ENCODE results near the gene ANKS3. TPM values are rescaled to one million over a fixed set of nuclear protein-coding genes. Genes with fewer than 3 reads are reported as not detected.
"Not testable (repeated sequence)": the region's sequence is repeated elsewhere in the genome, so short reads cannot be mapped to it uniquely, and the experiment has no call there.

Gene ANKS3
- total and polyA plus RNA-seq, 5 experiments from 2014 or later = 4.3 to 37.0 (median 9.0) TPM

GRCh38 chr16:4750896-4751295 lies 16.8 kb upstream of the ANKS3 start:
- ATAC-seq (no peak), DNase-seq (no peak)
- POLR2A ChIA-PET = interaction anchor here (1.6 kb wide), 1 partner anchor 14 kb away, joined by 6 read pairs; no protein-coding TSS in a partner anchor
- Mint-ChIP-seq H3K4me1 (peaks cover 6 to 22% (median 15%) of the 10 kb centered on the region in 4 donors), H3K4me3 (no peak overlapping the region), H3K27ac (peak overlapping the region in 1 of 10 donors; percentile 31), H3K27me3 (no peaks in the 10 kb centered on the region), H3K36me3 (peaks cover 0 to 43% (median 11%) of the 10 kb centered on the region in 3 donors), H3K9me3 (no peaks in the 10 kb centered on the region)

GRCh38 chr16:4749700-4750257 lies 15.7 kb upstream of the ANKS3 start:
- peaks cover 6 to 22% (median 15%) of the 10 kb centered on the region in 4 donors for H3K4me1 Mint-ChIP-seq
- POLR2A ChIA-PET = interaction anchor here (0.9 kb wide), 1 partner anchor 13 kb away, joined by 3 read pairs; no protein-coding TSS in a partner anchor
- no peak overlapping the region for H3K27ac Mint-ChIP-seq
- ATAC-seq (no peak), DNase-seq (no peak)
- H3K27me3 Mint-ChIP-seq = no peaks in the 10 kb centered on the region
- H3K9me3 Mint-ChIP-seq = no peaks in the 10 kb centered on the region
- H3K36me3 Mint-ChIP-seq = peaks cover 0 to 34% (median 2%) of the 10 kb centered on the region in 3 donors
- no peak overlapping the region for H3K4me3 Mint-ChIP-seq

- Mint-ChIP-seq H3K9me3 (no peaks in the 10 kb centered on the region), H3K4me1 (peaks cover 6 to 22% (median 15%) of the 10 kb centered on the region in 4 donors), H3K27ac (peak overlapping the region in 9 of 10 donors; percentile 60 to 94 (median 89)), H3K36me3 (peaks cover 0 to 28% (median 0%) of the 10 kb centered on the region in 3 donors), H3K27me3 (no peaks in the 10 kb centered on the region), H3K4me3 (peak overlapping the region in 7 of 10 donors; percentile 18 to 89 (median 67))
- no peak for DNase-seq
- POLR2A ChIA-PET = interaction anchor here (0.9 to 2.9 kb wide), 4 partner anchors 12 to 48 kb away, joined by 3 to 26 read pairs (median 5); partner anchors contain the start of genes ANKS3, DNAAF8 and ZNF500
- no peak for ATAC-seq
These were observed 14.8 kb upstream of the ANKS3 start for GRCh38 chr16:4748682-4749411.

- H3K36me3 Mint-ChIP-seq = peaks cover 0 to 22% (median 0%) of the 10 kb centered on the region in 3 donors
These were observed 14.0 kb upstream of the ANKS3 start for GRCh38 chr16:4747906-4748681.

GRCh38 chr16:4746991-4747574 lies 13.0 kb upstream of the ANKS3 start:
- Mint-ChIP-seq H3K4me3 (peak overlapping the region in 7 of 10 donors; percentile 22 to 89 (median 67)), H3K27me3 (no peaks in the 10 kb centered on the region), H3K9me3 (no peaks in the 10 kb centered on the region), H3K36me3 (peaks cover 0 to 17% (median 0%) of the 10 kb centered on the region in 3 donors), H3K4me1 (peaks cover 16 to 33% (median 24%) of the 10 kb centered on the region in 4 donors), H3K27ac (peak overlapping the region; percentile 24 to 94 (median 86))
- POLR2A ChIA-PET = interaction anchor here (0.7 to 2.9 kb wide), 6 partner anchors 13 to 97 kb away, joined by 3 to 26 read pairs (median 6); partner anchors contain the start of genes ANKS3, DNAAF8, ROGDI and ZNF500
- peak; percentile 33 to 45 for ATAC-seq
- peak in 2 of 10 donors; percentile 14 to 24 for DNase-seq

More at GRCh38 chr16:4747906-4748681, 14.0 kb upstream of the ANKS3 start:
- peaks cover 12 to 28% (median 21%) of the 10 kb centered on the region in 4 donors for H3K4me1 Mint-ChIP-seq
- H3K4me3 Mint-ChIP-seq = peak overlapping the region in 9 of 10 donors; percentile 39 to 89 (median 67)
- peak overlapping the region in 9 of 10 donors; percentile 60 to 94 (median 89) for H3K27ac Mint-ChIP-seq
- DNase-seq = peak in 2 of 10 donors; percentile 38 to 42
- peak; percentile 64 to 82 for ATAC-seq
- H3K9me3 Mint-ChIP-seq = no peaks in the 10 kb centered on the region
- POLR2A ChIA-PET = interaction anchor here (0.5 to 2.9 kb wide), 8 partner anchors 14 to 1284 kb away, joined by 3 to 26 read pairs (median 3); partner anchors contain the start of genes ANKS3, DNAAF8, ROGDI and ZNF500
- H3K27me3 Mint-ChIP-seq = no peaks in the 10 kb centered on the region

- Mint-ChIP-seq H3K4me1 (peaks cover 16 to 33% (median 24%) of the 10 kb centered on the region in 4 donors), H3K4me3 (peak overlapping the region in 2 of 10 donors; percentile 7 to 30), H3K27ac (peak overlapping the region in 5 of 10 donors; percentile 22 to 82 (median 74)), H3K9me3 (no peaks in the 10 kb centered on the region), H3K27me3 (no peaks in the 10 kb centered on the region), H3K36me3 (peaks cover 0 to 11% (median 0%) of the 10 kb centered on the region in 3 donors)
- DNase-seq (no peak), ATAC-seq (no peak)
- POLR2A ChIA-PET = interaction anchor here (1.2 to 2.9 kb wide), 2 partner anchors 12 to 22 kb away, joined by 6 to 26 read pairs; partner anchors contain the start of genes ANKS3 and DNAAF8
These were observed 12.1 kb upstream of the ANKS3 start for GRCh38 chr16:4746215-4746614.

- no peak for ATAC-seq
- Mint-ChIP-seq H3K27ac (no peak overlapping the region), H3K9me3 (no peaks in the 10 kb centered on the region), H3K4me1 (peaks cover 16 to 33% (median 24%) of the 10 kb centered on the region in 4 donors), H3K4me3 (no peak overlapping the region), H3K27me3 (no peaks in the 10 kb centered on the region), H3K36me3 (peaks cover 0 to 2% (median 0%) of the 10 kb centered on the region in 3 donors)
- POLR2A ChIA-PET = interaction anchor here (1.4 kb wide), 1 partner anchor 23 kb away, joined by 3 read pairs; no protein-coding TSS in a partner anchor
- DNase-seq = no peak
These were observed 11.2 kb upstream of the ANKS3 start for GRCh38 chr16:4745274-4745569.

GRCh38 chr16:4744555-4745273 lies 10.6 kb upstream of the ANKS3 start:
- Mint-ChIP-seq H3K27me3 (no peaks in the 10 kb centered on the region), H3K4me1 (peaks cover 16 to 33% (median 24%) of the 10 kb centered on the region in 4 donors), H3K9me3 (no peaks in the 10 kb centered on the region), H3K36me3 (no peaks in the 10 kb centered on the region), H3K27ac (no peak overlapping the region), H3K4me3 (no peak overlapping the region)
- ATAC-seq (no peak), DNase-seq (no peak)
- POLR2A ChIA-PET = interaction anchor here (1.4 to 1.7 kb wide), 2 partner anchors 10 to 23 kb away, joined by 3 to 6 read pairs; partner anchors contain the start of genes ANKS3 and DNAAF8

- Mint-ChIP-seq H3K27ac (peak overlapping the region in 6 of 10 donors; percentile 39 to 81 (median 69)), H3K9me3 (no peaks in the 10 kb centered on the region), H3K4me1 (peaks cover 14 to 29% (median 23%) of the 10 kb centered on the region in 4 donors), H3K36me3 (no peaks in the 10 kb centered on the region), H3K27me3 (no peaks in the 10 kb centered on the region), H3K4me3 (peak overlapping the region; percentile 56 to 84 (median 77))
- POLR2A ChIA-PET = interaction anchor here (1.7 kb wide), 1 partner anchor 9 kb away, joined by 6 read pairs; the partner anchor contains the start of genes ANKS3 and DNAAF8
- peak; percentile 21 to 41 for ATAC-seq
- no peak for DNase-seq
These were observed 9.3 kb upstream of the ANKS3 start for GRCh38 chr16:4743226-4743878.

GRCh38 chr16:4738370-4738769 lies 4.3 kb upstream of the ANKS3 start:
- H3K27ac Mint-ChIP-seq, H3K9me3 Mint-ChIP-seq, DNase-seq, H3K27me3 Mint-ChIP-seq, ATAC-seq, H3K4me3 Mint-ChIP-seq, H3K36me3 Mint-ChIP-seq: not testable (repeated sequence)
- peaks cover 9 to 19% (median 18%) of the 10 kb centered on the region in 4 donors for H3K4me1 Mint-ChIP-seq
- POLR2A ChIA-PET = interaction anchor here (1.3 kb wide), 1 partner anchor 61 kb away, joined by 4 read pairs; no protein-coding TSS in a partner anchor

GRCh38 chr16:4737545-4737944 lies 3.5 kb upstream of the ANKS3 start:
- DNase-seq (no peak), ATAC-seq (no peak)
- POLR2A ChIA-PET = interaction anchor here (1.2 to 1.3 kb wide), 2 partner anchors 12 to 62 kb away, joined by 3 to 4 read pairs; no protein-coding TSS in a partner anchor
- H3K4me3 Mint-ChIP-seq = no peak overlapping the region
- no peaks in the 10 kb centered on the region for H3K9me3 Mint-ChIP-seq
- no peaks in the 10 kb centered on the region for H3K27me3 Mint-ChIP-seq
- H3K27ac Mint-ChIP-seq = no peak overlapping the region
- no peaks in the 10 kb centered on the region for H3K36me3 Mint-ChIP-seq
- peaks cover 8 to 18% (median 17%) of the 10 kb centered on the region in 4 donors for H3K4me1 Mint-ChIP-seq

Measured in naive thymus-derived CD8-positive, alpha-beta T cell (primary cell).